DMS53 treated with DMSO at 0.1 percent for 48 hours (cell line): Measurements from ENCODE around the gene AQP12B.

Experiments
- DNase-seq: peaks from one replicate; lab custom pipeline; 2025; ENCODE audit not compliant: unreplicated experiment; lab: John Stamatoyannopoulos, UW

Gene AQP12B

GRCh38 chr2:240718896-240719490, 36.3 kb upstream of the AQP12B start:
- no peak for DNase-seq

GRCh38 chr2:240717681-240718581, 35.2 kb upstream of the AQP12B start:
- DNase-seq, result no peak

GRCh38 chr2:240717181-240717641, 34.5 kb upstream of the AQP12B start:
- no peak for DNase-seq

GRCh38 chr2:240716130-240716798, 33.6 kb upstream of the AQP12B start:
- no peak for DNase-seq

GRCh38 chr2:240714747-240715725, 32.4 kb upstream of the AQP12B start:
- DNase-seq, result no peak

GRCh38 chr2:240713928-240714746, 31.5 kb upstream of the AQP12B start:
- no peak for DNase-seq

GRCh38 chr2:240713071-240713927, 30.6 kb upstream of the AQP12B start:
- DNase-seq, result no peak

GRCh38 chr2:240712121-240712520, 29.4 kb upstream of the AQP12B start:
- DNase-seq, result no peak

- no peak for DNase-seq
Measured at GRCh38 chr2:240711701-240712100, 29.0 kb upstream of the AQP12B start.

- DNase-seq, result no peak
Measured at GRCh38 chr2:240711296-240711695, 28.6 kb upstream of the AQP12B start.

GRCh38 chr2:240708457-240708856, 25.8 kb upstream of the AQP12B start:
- no peak for DNase-seq

GRCh38 chr2:240707821-240708220, 25.1 kb upstream of the AQP12B start:
- DNase-seq, result no peak

- no peak for DNase-seq
Measured at GRCh38 chr2:240707043-240707756, 24.5 kb upstream of the AQP12B start.

GRCh38 chr2:240705204-240705791, 22.6 kb upstream of the AQP12B start:
- no peak for DNase-seq

- no peak for DNase-seq
Measured at GRCh38 chr2:240704651-240705050, 22.0 kb upstream of the AQP12B start.

- no peak for DNase-seq
Measured at GRCh38 chr2:240703417-240704341, 21.0 kb upstream of the AQP12B start.

GRCh38 chr2:240702640-240703011, 19.9 kb upstream of the AQP12B start:
- no peak for DNase-seq
